HepG2 (cell line): ENCODE data around the gene DCC. TPM values are rescaled to one million over a fixed set of nuclear protein-coding genes. Genes with fewer than 3 reads are reported as not detected.

Experiments
- ATAC-seq: fragments of 200-7000 bp; cut with Tn5 transposase; 3 replicates; pipeline ENCODE4 v1.9.1; 2020; ENCODE audit warnings: mild to moderate bottlenecking, moderate library complexity
- BruUV-seq: library from RNA; stranded (reverse); fragments of 400-500 nt; replicated peaks from 2 replicates; lab custom pipeline; 2021; lab: Mats Ljungman, UMichigan
- CTCF ChIA-PET: fragments of 300-600 bp; formaldehyde crosslinking; extraction: SDS; loops from one replicate; lab custom pipeline; 2021; ENCODE audit warnings: low total read pairs, inconsistent platforms, low intra/inter-chr PET ratio; lab: Yijun Ruan, JAX
- POLR2A ChIA-PET: fragments of 350-600 bp; sonication (Branson Sonifier 250); formaldehyde crosslinking; loops from one replicate; lab custom pipeline; 2020; ENCODE audit warnings: antibody characterized with exemption, inconsistent platforms; lab: Yijun Ruan, JAX
- DNase-seq: peaks from one replicate; pipeline ENCODE4 v3.0.0-alpha.2; 2015; ENCODE audit warnings: low spot score
- FAIRE-seq: peaks from 3 replicates; lab custom pipeline; 2011; peaks lifted over from hg19 to GRCh38; lab: Jason Lieb, UNC
- H2AFZ ChIP-seq: one replicate; pipeline ENCODE4 v1.6.1; 2011; ENCODE audit warnings: low read length, inconsistent platforms
- H3K27ac ChIP-seq: fragments of 300-600 bp; 3 replicates; pipeline ENCODE4 v1.8.0; 2011; ENCODE audit warnings: mixed run types, mild to moderate bottlenecking, mixed read lengths, low read length, inconsistent platforms; ENCODE audit not compliant: insufficient read depth; ENCODE audit errors: extremely low read length
- H3K27me3 ChIP-seq, 2 experiments: fragments of 200-600 bp in 1 of 2; 2 replicates in 1 of 2; 3 replicates in 1 of 2; pipeline versions ENCODE4 v1.6.0 to v1.8.0; 2011; ENCODE audit warnings: low read length in 2 of 2, mild to moderate bottlenecking in 2 of 2, moderate library complexity in 2 of 2, inconsistent platforms in 1 of 2; ENCODE audit not compliant: insufficient read depth in 2 of 2, control insufficient read depth in 1 of 2
- H3K36me3 ChIP-seq, 2 experiments: fragments of 200-600 bp in 1 of 2; replicated peaks in 1 of 2; 2 replicates in 1 of 2; 3 replicates in 1 of 2; pipeline versions ENCODE4 v1.5.1 to v1.8.0; 2011; ENCODE audit warnings: low read length in 2 of 2, inconsistent platforms in 1 of 2; ENCODE audit not compliant: insufficient read depth in 2 of 2, control insufficient read depth in 1 of 2
- H3K4me1 ChIP-seq: 2 replicates; pipeline ENCODE4 v1.5.1; 2012; ENCODE audit warnings: low read length, inconsistent platforms; ENCODE audit not compliant: insufficient read depth
- H3K4me2 ChIP-seq: 2 replicates; pipeline ENCODE4 v1.6.0; 2011; ENCODE audit warnings: low read depth, low read length, inconsistent platforms
- H3K4me3 ChIP-seq, 3 experiments: fragments of 200-600 bp in 1 of 3; sonication (generic), shearing (Covaris generic) in 1 of 3; replicated peaks in 1 of 3; 2 replicates each; pipeline ENCODE4 v1.5.1; 2011 to 2016; ENCODE audit warnings: low read length in 3 of 3, inconsistent platforms in 2 of 3, low read depth in 2 of 3, mild to moderate bottlenecking in 2 of 3, control low read depth in 1 of 3, mixed read lengths in 1 of 3; ENCODE audit not compliant: insufficient read depth in 1 of 3
- H3K79me2 ChIP-seq: one replicate; pipeline ENCODE4 v1.6.1; 2011; ENCODE audit warnings: low read length, inconsistent platforms; ENCODE audit not compliant: insufficient read depth
- H3K9ac ChIP-seq: 2 replicates; pipeline ENCODE4 v1.6.0; 2011; ENCODE audit warnings: mild to moderate bottlenecking, low read depth, low read length, inconsistent platforms; ENCODE audit not compliant: insufficient read depth
- H3K9me3 ChIP-seq: 2 replicates; pipeline ENCODE4 v1.5.1; 2012; ENCODE audit warnings: mild to moderate bottlenecking, low read length
- H4K20me1 ChIP-seq: 2 replicates; pipeline ENCODE4 v1.6.0; 2011; ENCODE audit warnings: inconsistent platforms, mild to moderate bottlenecking, low read length, moderate library complexity; ENCODE audit not compliant: insufficient read depth
- AGO1 ChIP-seq: fragments of 200-400 bp; formaldehyde crosslinking; IDR thresholded peaks from 2 replicates; pipeline ENCODE4 v1.6.1; 2017; ENCODE audit warnings: mild to moderate bottlenecking, low read depth, low read length, moderate library complexity; ENCODE audit not compliant: poor library complexity, severe bottlenecking
- CC2D1A ChIP-seq: sonication (generic); formaldehyde crosslinking; IDR thresholded peaks from 2 replicates; pipeline ENCODE4 v1.8.1; 2023; ENCODE audit warnings: mild to moderate bottlenecking, missing genetic modification reagents
- E2F1 ChIP-seq: sonication (generic); formaldehyde crosslinking; IDR thresholded peaks from 2 replicates; pipeline ENCODE4 v1.5.0; 2020; ENCODE audit warnings: missing genetic modification reagents
- FOSL1 ChIP-seq: sonication (generic); formaldehyde crosslinking; IDR thresholded peaks from 2 replicates; pipeline ENCODE4 v1.9.0; 2021; ENCODE audit warnings: missing genetic modification reagents, borderline replicate concordance
- JUN ChIP-seq: sonication (generic); formaldehyde crosslinking; IDR thresholded peaks from 2 replicates; pipeline ENCODE4 v1.4.0; 2020; ENCODE audit warnings: mild to moderate bottlenecking, missing genetic modification reagents
- KAT2B ChIP-seq: fragments of 150-350 bp; IDR thresholded peaks from 2 replicates; pipeline ENCODE4 v1.6.1; 2014; ENCODE audit warnings: low read depth, low read length, borderline replicate concordance
- KDM4B ChIP-seq: sonication (generic); formaldehyde crosslinking; IDR thresholded peaks from 2 replicates; pipeline ENCODE4 v1.4.0; 2020; ENCODE audit warnings: missing genetic modification reagents
- MIER2 ChIP-seq: IDR thresholded peaks from 2 replicates; pipeline ENCODE4 v1.6.1; 2016; ENCODE audit warnings: missing biosample characterization, missing genetic modification reagents
- MYPOP ChIP-seq: sonication (generic); formaldehyde crosslinking; IDR thresholded peaks from 2 replicates; pipeline ENCODE4 v1.8.1; 2023; ENCODE audit warnings: mild to moderate bottlenecking, moderate library complexity, missing genetic modification reagents
- NFE2L1 ChIP-seq: sonication (generic); formaldehyde crosslinking; IDR thresholded peaks from 2 replicates; pipeline ENCODE4 v1.4.0; 2020; ENCODE audit warnings: missing genetic modification reagents, mild to moderate bottlenecking, borderline replicate concordance
- PITX1 ChIP-seq: sonication (generic); formaldehyde crosslinking; IDR thresholded peaks from 2 replicates; pipeline ENCODE4 v1.5.1; 2020; ENCODE audit warnings: mild to moderate bottlenecking, missing genetic modification reagents
- SMAD1 ChIP-seq: sonication (generic); formaldehyde crosslinking; IDR thresholded peaks from 2 replicates; pipeline ENCODE4 v1.4.0; 2020; ENCODE audit warnings: missing genetic modification reagents, low read depth, mild to moderate bottlenecking, borderline replicate concordance
- SNRNP70 ChIP-seq: fragments of 200-400 bp; formaldehyde crosslinking; IDR thresholded peaks from 2 replicates; pipeline ENCODE4 v1.6.1; 2017; ENCODE audit warnings: mild to moderate bottlenecking, low read depth, low read length, moderate library complexity
- THAP8 ChIP-seq: sonication (generic); formaldehyde crosslinking; IDR thresholded peaks from 2 replicates; pipeline ENCODE4 v1.5.1; 2020; ENCODE audit warnings: missing genetic modification reagents, mild to moderate bottlenecking, borderline replicate concordance
- TOE1 ChIP-seq: sonication (generic); formaldehyde crosslinking; IDR thresholded peaks from 2 replicates; pipeline ENCODE4 v1.4.0; 2020; ENCODE audit warnings: mild to moderate bottlenecking, missing genetic modification reagents
- ZNF205 ChIP-seq: IDR thresholded peaks from 2 replicates; pipeline ENCODE4 v1.6.1; 2018; ENCODE audit warnings: missing biosample characterization, missing genetic modification reagents
- ZNF615 ChIP-seq: sonication (generic); formaldehyde crosslinking; IDR thresholded peaks from 2 replicates; pipeline ENCODE4 v1.5.0; 2020; ENCODE audit warnings: mild to moderate bottlenecking, missing genetic modification reagents, borderline replicate concordance
- ZSCAN21 ChIP-seq: sonication (generic); formaldehyde crosslinking; IDR thresholded peaks from 2 replicates; pipeline ENCODE4 v1.8.0; 2022; ENCODE audit warnings: mild to moderate bottlenecking, missing genetic modification reagents, moderate library complexity, borderline replicate concordance
- WGBS: methylation state at CpG from one replicate; pipeline ENCODE4 v1.1.6; 2017; ENCODE audit warnings: low lambda C conversion rate; 5-methylcytosine and 5-hydroxymethylcytosine counted together
- in situ Hi-C: cut with HindIII; loops from 2 replicates; pipeline ENCODE4 v1.10.0; 2017; ENCODE audit warnings: low pct_unique_long_range_greater_than_20kb; ENCODE audit not compliant: extremely low pct_ligation_motif_present
- intact Hi-C: fragments of 100-400 bp; cut with micrococcal nuclease; formaldehyde crosslinking; loops from one replicate; pipeline ENCODE4 v1.10.0; 2022; ENCODE audit not compliant: unreplicated experiment
- polyA plus RNA-seq, 8 experiments: library from polyadenylated mRNA; depleted of rRNA in 3 of 8; stranded (reverse) in 7 of 8; unstranded in 1 of 8; fragments of >200 nt; fragmentation: Illumina TruSeq in 4 of 8; extraction: Trizol in 4 of 8; gene quantifications; 2 replicates each; pipeline versions ENCODE4 v1.2.1 to v1.2.3, GENCODE V29; 2011 to 2016; ENCODE audit warnings: low read depth in 4 of 8, missing spikeins in 1 of 8, mixed read lengths in 1 of 8; ENCODE audit not compliant: insufficient read depth in 1 of 8
- total RNA-seq, 5 experiments: library from RNA; depleted of rRNA; stranded (reverse); fragments of >200 nt; fragmentation: Illumina TruSeq; extraction: Trizol; gene quantifications; 2 replicates each; pipeline ENCODE4 v1.2.3, GENCODE V29; 2016; ENCODE audit warnings: low read depth in 1 of 5

The DCC gene
- total and polyA plus RNA-seq, 2 of the 13 experiments (the other 11 are each of a cell fraction or from before 2014, with no cell fraction given) = not detected

- 20% methylated on average over 5 of the region's 5 CpGs for WGBS
- DNase-seq = no peak
- Histone ChIP-seq H3K79me2 (no peaks in the 10 kb centered on the region), H2AFZ (no peak overlapping the region), H3K27me3 (no peaks in the 10 kb centered on the region), H3K4me2 (no peak overlapping the region), H3K9ac (no peak overlapping the region), H3K9me3 (no peaks in the 10 kb centered on the region), H4K20me1 (no peaks in the 10 kb centered on the region), H3K36me3 (no peaks in the 10 kb centered on the region), H3K4me3 (no peak overlapping the region), H3K4me1 (no peaks in the 10 kb centered on the region), H3K27ac (no peak overlapping the region)
- intact Hi-C loops (no loop called here), in situ Hi-C loops (no loop called here)
- no TSS peak for BruUV-seq
- ChIA-PET POLR2A (no interaction called here), CTCF (no interaction called here)
- FAIRE-seq = no peak
- ATAC-seq = no peak
- no peak for TF ChIP-seq TOE1
- no peak for TF ChIP-seq PITX1 (CRISPR knock-in tag)
- TF ChIP-seq KAT2B = no peak
- no peak for TF ChIP-seq SNRNP70
These were observed 753.6 kb downstream of the DCC start for GRCh38 chr18:53093636-53094035.

GRCh38 chr18:53101536-53102105 is 761.6 kb downstream of the DCC start:
- Histone ChIP-seq H3K9ac (no peak overlapping the region), H3K4me2 (no peak overlapping the region), H3K79me2 (no peaks in the 10 kb centered on the region), H3K36me3 (no peaks in the 10 kb centered on the region), H3K4me1 (no peaks in the 10 kb centered on the region), H4K20me1 (no peaks in the 10 kb centered on the region), H3K27ac (no peak overlapping the region), H2AFZ (no peak overlapping the region), H3K4me3 (no peak overlapping the region), H3K9me3 (peaks cover 20% of the 10 kb centered on the region), H3K27me3 (no peaks in the 10 kb centered on the region)
- ChIA-PET POLR2A (no interaction called here), CTCF (no interaction called here)
- in situ Hi-C loops = no loop called here
- no peak for DNase-seq
- ATAC-seq = no peak
- FAIRE-seq = no peak
- BruUV-seq = no TSS peak
- 22% methylated on average over 3 of the region's 5 CpGs for WGBS
- intact Hi-C loops = no loop called here
- TF ChIP-seq E2F1 (CRISPR knock-in tag) = no peak
- no peak for TF ChIP-seq MYPOP (CRISPR knock-in tag)
- no peak for TF ChIP-seq JUN
- TF ChIP-seq KDM4B (CRISPR knock-in tag) = no peak
- no peak for TF ChIP-seq FOSL1 (CRISPR knock-in tag)
- no peak for TF ChIP-seq CC2D1A
- TF ChIP-seq THAP8 (CRISPR knock-in tag) = no peak
- TF ChIP-seq NFE2L1 (CRISPR knock-in tag) = no peak
- no peak for TF ChIP-seq MIER2 (CRISPR knock-in tag)
- no peak for TF ChIP-seq AGO1
- TF ChIP-seq ZNF205 (CRISPR knock-in tag) = no peak
- no peak for TF ChIP-seq SMAD1 (CRISPR knock-in tag)
- no peak for TF ChIP-seq ZSCAN21 (CRISPR knock-in tag)
- TF ChIP-seq ZNF615 (CRISPR knock-in tag) = no peak
